PFSK-1 (cell line): ENCODE results near the gene MIPEP.

Source experiments
- FOXP2 ChIP-seq: optimal IDR thresholded peaks from 2 replicates; pipeline ENCODE3; 2011; ENCODE audit warnings: borderline replicate concordance, control low read depth, inconsistent platforms; ENCODE audit not compliant: insufficient read depth; ENCODE audit errors: extremely low read length, extremely low read depth
- POLR2AphosphoS5 ChIP-seq: IDR thresholded peaks from 2 replicates; pipeline ENCODE4 v1.6.1; 2012; ENCODE audit warnings: low read depth, mild to moderate bottlenecking, control low read depth, low read length, moderate library complexity
- REST ChIP-seq, 2 experiments: IDR thresholded peaks; 2 replicates each; pipeline versions ENCODE4 v1.6.1 to v1.8.0; 2011 to 2012; ENCODE audit warnings: low read depth in 2 of 2, low read length in 2 of 2, control low read depth in 1 of 2, inconsistent platforms in 1 of 2, mild to moderate bottlenecking in 1 of 2, moderate library complexity in 1 of 2; ENCODE audit not compliant: insufficient read depth in 1 of 2
- SIN3A ChIP-seq: IDR thresholded peaks from 2 replicates; pipeline ENCODE4 v1.6.1; 2012; ENCODE audit warnings: mild to moderate bottlenecking, low read length, moderate library complexity, borderline replicate concordance; ENCODE audit not compliant: insufficient read depth
- TAF1 ChIP-seq: IDR thresholded peaks from 2 replicates; pipeline ENCODE4 v1.6.1; 2012; ENCODE audit warnings: low read length, control low read depth, borderline replicate concordance; ENCODE audit not compliant: insufficient read depth

Gene MIPEP

GRCh38 chr13:23859904-23860303 is 29.3 kb downstream of the MIPEP start:
- no peak for TF ChIP-seq FOXP2
- TF ChIP-seq SIN3A = no peak
- TF ChIP-seq TAF1 = no peak
- no peak for TF ChIP-seq POLR2AphosphoS5
- TF ChIP-seq REST (IDR thresholded peaks at IDR 0.05; ENCODE audit: insufficient read depth in 1 of 2, low read depth in 2 of 2, low read length in 2 of 2) = no peak

- TF ChIP-seq POLR2AphosphoS5 (no peak), REST (IDR thresholded peaks at IDR 0.05; ENCODE audit: insufficient read depth in 1 of 2, low read depth in 2 of 2, low read length in 2 of 2) (no peak), FOXP2 (no peak), SIN3A (no peak), TAF1 (no peak)
Measured at GRCh38 chr13:23859455-23859854, 29.7 kb downstream of the MIPEP start.

GRCh38 chr13:23858546-23858945 is 30.7 kb downstream of the MIPEP start:
- no peak for TF ChIP-seq FOXP2
- no peak for TF ChIP-seq REST (IDR thresholded peaks at IDR 0.05; ENCODE audit: insufficient read depth in 1 of 2, low read depth in 2 of 2, low read length in 2 of 2)
- no peak for TF ChIP-seq POLR2AphosphoS5
- no peak for TF ChIP-seq SIN3A
- no peak for TF ChIP-seq TAF1

GRCh38 chr13:23856008-23856750 is 33.0 kb downstream of the MIPEP start:
- TF ChIP-seq REST (IDR thresholded peaks at IDR 0.05; ENCODE audit: insufficient read depth in 1 of 2, low read depth in 2 of 2, low read length in 2 of 2) (no peak), FOXP2 (no peak), POLR2AphosphoS5 (no peak), SIN3A (no peak), TAF1 (no peak)

GRCh38 chr13:23855360-23855759 is 33.8 kb downstream of the MIPEP start:
- no peak for TF ChIP-seq TAF1
- no peak for TF ChIP-seq FOXP2
- TF ChIP-seq POLR2AphosphoS5 = no peak
- TF ChIP-seq REST (IDR thresholded peaks at IDR 0.05; ENCODE audit: insufficient read depth in 1 of 2, low read depth in 2 of 2, low read length in 2 of 2) = no peak
- TF ChIP-seq SIN3A = no peak
